HG03378 (cell line): Measurements from ENCODE around the gene SYT6.
"Not testable (repeated sequence)": the region's sequence is repeated elsewhere in the genome, so short reads cannot be mapped to it uniquely, and the experiment has no call there.

Source experiments
- ATAC-seq: cut with Tn5 transposase; IDR thresholded peaks from one replicate; pipeline ENCODE4 v1.9.1; 2021; ENCODE audit warnings: mild to moderate bottlenecking, moderate library complexity; ENCODE audit not compliant: unreplicated experiment

SYT6 gene

DNA sequence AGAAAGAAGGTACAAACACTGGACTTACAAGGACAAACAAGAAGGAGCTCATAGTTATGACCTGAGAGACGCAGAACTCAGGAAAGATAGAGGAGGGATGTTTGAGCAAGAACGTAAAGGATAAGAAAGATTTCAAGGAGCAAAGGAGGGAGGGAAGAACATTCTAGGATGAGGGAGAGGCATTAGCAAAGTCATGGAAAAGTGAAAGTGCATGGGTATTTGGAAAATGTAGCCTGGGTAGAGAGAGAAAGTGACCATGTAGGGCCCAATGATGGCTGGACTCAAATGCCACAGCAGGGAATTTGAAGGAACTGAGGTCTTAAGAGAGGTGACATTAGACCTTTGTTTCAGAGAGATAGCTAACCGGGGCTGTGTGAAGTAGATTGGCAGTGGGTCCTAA lies 76.5 kb downstream of the SYT6 start:
- no peak for ATAC-seq

DNA sequence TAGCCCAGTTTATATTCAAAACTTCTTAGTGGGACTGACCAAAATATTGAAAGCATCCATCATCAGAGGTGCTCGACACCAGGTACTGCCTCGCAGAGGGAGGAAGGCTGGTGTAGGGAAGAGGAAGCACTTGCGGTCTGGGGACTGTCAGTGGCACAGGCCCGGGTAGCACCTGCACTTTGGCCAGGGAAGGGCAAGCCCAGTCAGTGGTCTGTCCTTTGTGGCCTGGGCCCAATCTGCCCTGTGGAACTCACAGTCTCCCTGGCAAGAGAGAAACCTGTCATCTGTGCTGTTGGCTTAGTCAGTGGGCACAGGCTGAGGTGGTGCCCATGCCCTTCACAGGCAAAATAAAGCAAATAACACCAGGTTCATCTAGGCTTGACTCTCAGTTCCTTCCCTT lies 77.4 kb downstream of the SYT6 start:
- ATAC-seq = no peak

DNA sequence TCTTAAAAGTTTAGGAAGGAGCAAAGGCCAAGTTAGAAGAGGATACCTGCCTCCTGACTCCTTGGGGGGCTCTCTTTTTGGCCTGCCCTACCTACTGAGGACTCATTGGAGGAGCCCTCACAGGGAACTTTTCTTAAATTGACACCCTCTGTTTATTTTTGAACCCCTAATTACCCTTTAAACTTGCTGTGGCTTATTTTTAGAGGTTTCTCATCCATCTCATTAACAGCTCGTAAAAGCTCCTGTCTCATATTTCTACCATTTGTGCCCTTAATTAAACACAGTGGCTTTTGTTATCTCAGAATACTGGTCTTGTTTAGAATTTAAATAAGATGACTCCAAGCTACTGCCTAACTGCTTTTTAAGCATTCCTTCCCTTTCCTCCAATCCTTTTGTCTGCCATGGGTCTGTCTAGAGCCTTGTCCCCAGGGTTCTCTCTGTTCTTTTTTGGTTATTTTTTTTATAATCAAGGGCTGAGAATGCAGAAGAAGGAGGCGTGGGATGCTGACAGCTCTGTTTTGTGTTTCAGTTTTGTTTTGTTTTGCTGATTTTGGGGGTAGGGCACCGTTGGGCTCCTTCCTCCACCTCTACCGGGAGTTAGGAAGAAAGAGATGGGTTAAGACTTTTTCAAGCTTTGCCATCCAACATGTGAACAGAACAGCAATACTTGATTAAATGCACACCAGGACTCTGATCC lies 78.0 kb downstream of the SYT6 start:
- no peak for ATAC-seq

- no peak for ATAC-seq
Observed at GRCh38 chr1:114075105-114075504, 78.6 kb downstream of the SYT6 start.

DNA sequence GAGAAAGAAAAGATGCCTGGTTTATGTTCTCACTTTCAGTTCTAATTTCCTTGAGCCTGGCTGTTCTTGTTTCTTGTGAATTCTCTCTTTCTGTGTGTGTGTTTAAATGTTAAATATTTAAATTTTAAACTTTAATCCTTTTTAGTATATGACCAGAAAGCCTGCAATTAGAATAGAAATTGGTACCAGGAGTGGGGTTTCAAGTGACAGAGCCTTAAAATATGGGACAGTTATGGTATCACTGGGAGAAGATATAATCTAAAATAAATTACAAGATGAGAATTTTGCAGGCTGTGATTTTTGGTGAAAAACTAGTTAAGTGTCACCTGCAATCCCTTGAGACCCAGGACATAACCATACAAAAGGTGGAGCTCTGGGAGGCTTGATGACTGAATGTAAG lies 81.4 kb downstream of the SYT6 start:
- ATAC-seq = no peak

- not testable (repeated sequence) for ATAC-seq
Observed at GRCh38 chr1:114069762-114070161, 83.9 kb downstream of the SYT6 start.

GRCh38 chr1:114068684-114069083 lies 85.0 kb downstream of the SYT6 start:
- not testable (repeated sequence) for ATAC-seq

GRCh38 chr1:114065671-114066070 lies 88.0 kb downstream of the SYT6 start:
- not testable (repeated sequence) for ATAC-seq

DNA sequence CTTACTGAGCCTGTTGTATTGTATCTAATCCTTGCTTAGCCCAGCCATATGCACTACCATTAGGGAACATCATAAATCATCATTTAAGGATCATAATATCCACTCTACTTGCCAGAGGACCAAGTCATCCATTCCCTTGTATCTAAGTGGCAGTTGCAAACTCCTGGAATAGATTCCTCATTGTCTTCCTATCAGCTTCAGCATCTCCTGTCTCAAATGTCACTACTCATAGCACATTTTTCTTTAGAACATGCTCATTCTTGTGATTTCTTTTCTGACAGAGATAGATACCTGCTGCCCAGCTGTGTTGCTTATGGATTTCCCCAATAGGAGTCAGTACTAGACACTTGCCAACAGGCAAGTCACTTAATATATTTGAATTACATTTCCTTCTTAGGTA lies 90.1 kb downstream of the SYT6 start:
- ATAC-seq = no peak

- ATAC-seq = no peak
Observed at GRCh38 chr1:114062477-114063099, 91.1 kb downstream of the SYT6 start.

GRCh38 chr1:114061121-114061830 lies 92.4 kb downstream of the SYT6 start:
- ATAC-seq = no peak

GRCh38 chr1:114058236-114058635 lies 95.4 kb downstream of the SYT6 start:
- ATAC-seq = not testable (repeated sequence)

GRCh38 chr1:114054148-114054547 lies 99.5 kb downstream of the SYT6 start:
- ATAC-seq = no peak

GRCh38 chr1:114048232-114048631 lies 105.4 kb downstream of the SYT6 start:
- ATAC-seq = no peak

- no peak for ATAC-seq
Observed at GRCh38 chr1:114043548-114043947, 110.1 kb downstream of the SYT6 start.

- no peak for ATAC-seq
Observed at GRCh38 chr1:114043054-114043453, 110.6 kb downstream of the SYT6 start.

DNA sequence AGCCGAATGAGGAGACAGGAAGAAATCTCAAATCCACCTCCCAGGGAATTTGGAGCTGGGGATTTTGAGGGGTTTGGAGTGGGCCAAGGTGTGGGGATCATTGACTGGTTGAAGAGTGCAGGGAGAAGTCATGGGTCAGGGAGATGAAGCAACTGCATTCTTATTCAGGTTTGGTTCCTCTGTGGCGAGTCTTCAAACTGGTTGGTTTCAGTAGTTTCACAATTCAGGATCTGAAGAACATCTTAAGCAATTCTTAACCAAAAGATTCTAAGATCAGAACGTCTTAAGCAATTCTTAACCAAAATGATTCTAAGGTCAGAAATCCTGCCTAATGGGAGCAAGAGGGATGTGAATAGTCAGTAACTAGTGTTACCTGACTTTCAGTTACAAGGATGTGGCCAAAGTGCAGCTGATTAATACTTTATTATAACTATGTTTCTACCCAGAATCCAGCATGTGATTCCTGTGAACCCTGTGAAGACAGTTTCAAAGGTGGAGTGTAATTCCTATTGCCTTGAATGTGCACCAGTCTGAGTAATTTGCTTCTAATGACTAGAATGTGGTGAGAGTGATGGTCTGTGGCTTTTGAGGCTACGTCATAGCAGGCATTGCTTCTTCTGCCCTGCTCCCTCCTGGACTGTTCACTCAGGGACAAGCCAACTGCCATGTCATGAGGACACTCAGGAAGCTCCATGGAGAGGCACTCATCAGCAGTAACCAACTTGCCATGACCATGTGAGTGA lies 113.2 kb downstream of the SYT6 start:
- ATAC-seq = no peak
